Activated CD4-positive, alpha-beta T cell treated with anti-CD3 and anti-CD28 coated beads, Interleukin-2, amount 10 ng/mL, durations not matched to agents 7 days and 5 days (primary cell): ENCODE measurements around the gene ARFGAP3. TPM values are rescaled to one million over a fixed set of nuclear protein-coding genes. Genes with fewer than 3 reads are reported as not detected.

ENCODE experiments used
- CTCF ChIA-PET: fragments of 350-600 bp; sonication (Branson Sonifier 250); formaldehyde crosslinking; loops from one replicate; lab custom pipeline; 2021; ENCODE audit warnings: antibody characterized with exemption; lab: Charles Lee
- POLR2A ChIA-PET: fragments of 350-600 bp; sonication (Branson Sonifier 250); formaldehyde crosslinking; loops from one replicate; lab custom pipeline; 2021; ENCODE audit warnings: antibody characterized with exemption; lab: Charles Lee
- DNase-seq: peaks from one replicate; pipeline ENCODE4 v3.0.0-alpha.2; 2020
- H3K27ac Mint-ChIP-seq: one replicate; pipeline ENCODE4 v1.8.0; 2021; ENCODE audit warnings: mild to moderate bottlenecking, moderate library complexity, mixed read lengths
- H3K27me3 Mint-ChIP-seq: one replicate; pipeline ENCODE4 v1.8.0; 2021; ENCODE audit warnings: mixed read lengths
- H3K36me3 Mint-ChIP-seq: one replicate; pipeline ENCODE4 v1.8.0; 2021; ENCODE audit warnings: low read depth, mixed read lengths
- H3K4me1 Mint-ChIP-seq: one replicate; pipeline ENCODE4 v1.8.0; 2021; ENCODE audit warnings: mixed read lengths
- H3K4me3 Mint-ChIP-seq: one replicate; pipeline ENCODE4 v1.8.0; 2021; ENCODE audit warnings: mild to moderate bottlenecking, moderate library complexity, mixed read lengths
- H3K9me3 Mint-ChIP-seq: one replicate; pipeline ENCODE4 v1.8.0; 2021; ENCODE audit warnings: mixed read lengths
- total RNA-seq, 2 experiments: library from RNA; stranded (reverse); gene quantifications; one replicate each; pipeline ENCODE4 v1.2.3, GENCODE V29; 2021

ARFGAP3 gene
- total RNA-seq, 2 experiments from 2014 or later: 23.9 to 25.5 TPM

GRCh38 chr22:42880815-42881214 lies 23.7 kb upstream of the ARFGAP3 start:
- H3K27ac Mint-ChIP-seq: no peak overlapping the region
- H3K4me3 Mint-ChIP-seq: no peak overlapping the region
- ChIA-PET POLR2A (no interaction called here), CTCF (no interaction called here)
- H3K4me1 Mint-ChIP-seq: no peaks in the 10 kb centered on the region
- peaks cover 8% of the 10 kb centered on the region for H3K36me3 Mint-ChIP-seq
- no peaks in the 10 kb centered on the region for H3K9me3 Mint-ChIP-seq
- DNase-seq: no peak
- no peaks in the 10 kb centered on the region for H3K27me3 Mint-ChIP-seq

- no peak overlapping the region for H3K27ac Mint-ChIP-seq
- CTCF ChIA-PET: no interaction called here
- peaks cover 9% of the 10 kb centered on the region for H3K36me3 Mint-ChIP-seq
- POLR2A ChIA-PET: no interaction called here
- no peaks in the 10 kb centered on the region for H3K27me3 Mint-ChIP-seq
- no peak overlapping the region for H3K4me3 Mint-ChIP-seq
- H3K9me3 Mint-ChIP-seq: no peaks in the 10 kb centered on the region
- no peak for DNase-seq
- no peaks in the 10 kb centered on the region for H3K4me1 Mint-ChIP-seq
These were observed 22.4 kb upstream of the ARFGAP3 start for GRCh38 chr22:42879371-42880021.

GRCh38 chr22:42878561-42879305 lies 21.7 kb upstream of the ARFGAP3 start:
- H3K27me3 Mint-ChIP-seq: no peaks in the 10 kb centered on the region
- H3K4me1 Mint-ChIP-seq: no peaks in the 10 kb centered on the region
- H3K36me3 Mint-ChIP-seq: peaks cover 5% of the 10 kb centered on the region
- POLR2A ChIA-PET: no interaction called here
- no peak for DNase-seq
- no peak overlapping the region for H3K4me3 Mint-ChIP-seq
- no peaks in the 10 kb centered on the region for H3K9me3 Mint-ChIP-seq
- peak overlapping the region; percentile 19 for H3K27ac Mint-ChIP-seq
- CTCF ChIA-PET: no interaction called here

- DNase-seq: no peak
- Mint-ChIP-seq H3K27ac (no peak overlapping the region), H3K9me3 (no peaks in the 10 kb centered on the region), H3K27me3 (no peaks in the 10 kb centered on the region), H3K4me3 (no peak overlapping the region), H3K36me3 (peaks cover 5% of the 10 kb centered on the region), H3K4me1 (no peaks in the 10 kb centered on the region)
- ChIA-PET POLR2A (no interaction called here), CTCF (interaction anchor here (1.0 to 1.3 kb wide), 3 partner anchors 10 to 20 kb away, joined by 3 read pairs; no protein-coding TSS in a partner anchor)
These were observed 20.7 kb upstream of the ARFGAP3 start for GRCh38 chr22:42877597-42878340.

GRCh38 chr22:42877158-42877557 lies 20.1 kb upstream of the ARFGAP3 start:
- Mint-ChIP-seq H3K9me3 (no peaks in the 10 kb centered on the region), H3K36me3 (peaks cover 5% of the 10 kb centered on the region), H3K27me3 (no peaks in the 10 kb centered on the region), H3K4me1 (no peaks in the 10 kb centered on the region), H3K27ac (no peak overlapping the region), H3K4me3 (no peak overlapping the region)
- CTCF ChIA-PET: interaction anchor here (0.5 to 1.3 kb wide), 5 partner anchors 9 to 131 kb away, joined by 3 read pairs; no protein-coding TSS in a partner anchor
- DNase-seq: no peak
- POLR2A ChIA-PET: no interaction called here

GRCh38 chr22:42876041-42876440 lies 19.0 kb upstream of the ARFGAP3 start:
- Mint-ChIP-seq H3K9me3 (no peaks in the 10 kb centered on the region), H3K27me3 (no peaks in the 10 kb centered on the region), H3K27ac (no peak overlapping the region), H3K4me3 (no peak overlapping the region), H3K36me3 (peaks cover 5% of the 10 kb centered on the region), H3K4me1 (no peaks in the 10 kb centered on the region)
- no peak for DNase-seq
- CTCF ChIA-PET: no interaction called here
- POLR2A ChIA-PET: no interaction called here

- Mint-ChIP-seq H3K4me3 (no peak overlapping the region), H3K9me3 (no peaks in the 10 kb centered on the region), H3K36me3 (peaks cover 10% of the 10 kb centered on the region), H3K4me1 (no peaks in the 10 kb centered on the region), H3K27me3 (no peaks in the 10 kb centered on the region), H3K27ac (no peak overlapping the region)
- DNase-seq: no peak
- ChIA-PET POLR2A (no interaction called here), CTCF (interaction anchor here (0.8 to 1.0 kb wide), 2 partner anchors 11 to 30 kb away, joined by 3 to 5 read pairs; no protein-coding TSS in a partner anchor)
These were observed 16.9 kb upstream of the ARFGAP3 start for GRCh38 chr22:42874010-42874409.

GRCh38 chr22:42873356-42873755 lies 16.3 kb upstream of the ARFGAP3 start:
- CTCF ChIA-PET: interaction anchor here (0.8 kb wide), 1 partner anchor 31 kb away, joined by 3 read pairs; no protein-coding TSS in a partner anchor
- no peaks in the 10 kb centered on the region for H3K9me3 Mint-ChIP-seq
- no peak overlapping the region for H3K4me3 Mint-ChIP-seq
- H3K27ac Mint-ChIP-seq: no peak overlapping the region
- no peak for DNase-seq
- no peaks in the 10 kb centered on the region for H3K4me1 Mint-ChIP-seq
- H3K36me3 Mint-ChIP-seq: peaks cover 10% of the 10 kb centered on the region
- no peaks in the 10 kb centered on the region for H3K27me3 Mint-ChIP-seq
- POLR2A ChIA-PET: no interaction called here

- H3K27ac Mint-ChIP-seq: no peak overlapping the region
- no peak overlapping the region for H3K4me3 Mint-ChIP-seq
- no peak for DNase-seq
- H3K9me3 Mint-ChIP-seq: no peaks in the 10 kb centered on the region
- no peaks in the 10 kb centered on the region for H3K4me1 Mint-ChIP-seq
- peaks cover 10% of the 10 kb centered on the region for H3K36me3 Mint-ChIP-seq
- ChIA-PET CTCF (interaction anchor here (0.8 kb wide), 1 partner anchor 31 kb away, joined by 3 read pairs; no protein-coding TSS in a partner anchor), POLR2A (no interaction called here)
- H3K27me3 Mint-ChIP-seq: no peaks in the 10 kb centered on the region
These were observed 15.7 kb upstream of the ARFGAP3 start for GRCh38 chr22:42872821-42873220.

GRCh38 chr22:42871146-42872050 lies 14.3 kb upstream of the ARFGAP3 start:
- Mint-ChIP-seq H3K27ac (no peak overlapping the region), H3K27me3 (no peaks in the 10 kb centered on the region), H3K4me3 (no peak overlapping the region), H3K36me3 (peaks cover 10% of the 10 kb centered on the region), H3K4me1 (no peaks in the 10 kb centered on the region), H3K9me3 (no peaks in the 10 kb centered on the region)
- DNase-seq: no peak
- CTCF ChIA-PET: interaction anchor here (0.6 kb wide), 1 partner anchor 274 kb away, joined by 5 read pairs; no protein-coding TSS in a partner anchor
- POLR2A ChIA-PET: interaction anchor here (0.6 kb wide), 1 partner anchor 168 kb away, joined by 4 read pairs; no protein-coding TSS in a partner anchor

GRCh38 chr22:42869888-42870480 lies 12.9 kb upstream of the ARFGAP3 start:
- H3K4me1 Mint-ChIP-seq: no peaks in the 10 kb centered on the region
- peaks cover 12% of the 10 kb centered on the region for H3K36me3 Mint-ChIP-seq
- H3K27ac Mint-ChIP-seq: no peak overlapping the region
- ChIA-PET POLR2A (no interaction called here), CTCF (interaction anchor here (0.8 kb wide), 1 partner anchor 10 kb away, joined by 3 read pairs; no protein-coding TSS in a partner anchor)
- DNase-seq: no peak
- H3K4me3 Mint-ChIP-seq: no peak overlapping the region
- H3K27me3 Mint-ChIP-seq: no peaks in the 10 kb centered on the region
- H3K9me3 Mint-ChIP-seq: peaks cover 2% of the 10 kb centered on the region
